ENCODE measurements around the gene ZNF418. TPM values are rescaled to one million over a fixed set of nuclear protein-coding genes. Genes with fewer than 3 reads are reported as not detected.
A peak's percentile ranks its signal among the peaks of the same experiment; 100 is the strongest.
"Not testable (repeated sequence)": the region's sequence is repeated elsewhere in the genome, so short reads cannot be mapped to it uniquely, and the experiment has no call there.

The ZNF418 gene
- total and polyA plus RNA-seq, 2 experiments from 2014 or later = 3.2 to 8.2 TPM

- Histone ChIP-seq H3K36me3 (replicated peaks; ENCODE audit: insufficient read depth, low read depth) (no peaks in the 10 kb centered on the region), H3K27ac (no peak overlapping the region), H2AFZ (no peak overlapping the region)
Measured at GRCh38 chr19:57900311-57900710, 34.9 kb downstream of the ZNF418 start.

GRCh38 chr19:57890706-57891105, 44.5 kb downstream of the ZNF418 start:
- H3K27me3 ChIP-seq; H3K4me2 ChIP-seq; H3K36me3 ChIP-seq (replicated peaks; ENCODE audit: insufficient read depth, low read depth); H4K20me1 ChIP-seq (ENCODE audit: insufficient read depth, poor library complexity, severe bottlenecking); H3K4me1 ChIP-seq (ENCODE audit: insufficient read depth); H3K9me3 ChIP-seq (ENCODE audit: low read depth); H3K9me2 ChIP-seq (replicated peaks; ENCODE audit: insufficient read depth); H2AFZ ChIP-seq; H3K4me3 ChIP-seq: not testable (repeated sequence)
- Histone ChIP-seq H3K79me2 (peaks cover 25% of the 10 kb centered on the region), H3K27ac (peak overlapping the region; percentile 81)
- WGBS (ENCODE audit: low lambda C conversion rate, missing lambda C conversion rate) = 7% methylated on average over 3 of the region's 3 CpGs
- peak; percentile 57 for DNase-seq (ENCODE audit: low spot score)

More at GRCh38 chr19:57900311-57900710, 34.9 kb downstream of the ZNF418 start:
- no peak for DNase-seq (ENCODE audit: low spot score)
- Histone ChIP-seq H3K4me2 (no peak overlapping the region), H3K79me2 (peaks cover 4% of the 10 kb centered on the region), H3K4me3 (no peak overlapping the region), H3K9me2 (replicated peaks; ENCODE audit: insufficient read depth) (no peaks in the 10 kb centered on the region), H3K9me3 (ENCODE audit: low read depth) (no peaks in the 10 kb centered on the region), H4K20me1 (ENCODE audit: insufficient read depth, poor library complexity, severe bottlenecking) (no peaks in the 10 kb centered on the region), H3K27me3 (no peaks in the 10 kb centered on the region), H3K4me1 (ENCODE audit: insufficient read depth) (peaks cover 5% of the 10 kb centered on the region)
- 56% methylated on average over 5 of the region's 5 CpGs for WGBS (ENCODE audit: low lambda C conversion rate, missing lambda C conversion rate)
- no peak for TF ChIP-seq EZH2phosphoT487 (IDR thresholded peaks at IDR 0.05; ENCODE audit: low read depth, severe bottlenecking, unreplicated experiment)
- TF ChIP-seq CTCF (IDR thresholded peaks at IDR 0.05; ENCODE audit: poor library complexity) = no peak
- TF ChIP-seq EZH2 (IDR thresholded peaks at IDR 0.05; ENCODE audit: borderline replicate concordance) = no peak

GRCh38 chr19:57888560-57889231, 46.5 kb downstream of the ZNF418 start, which contains the start of gene ZNF814:
Gene ZNF814 (minus strand): TSS chr19:57889037. CDS start chr19:57888802, 235 bp downstream.
- Histone ChIP-seq H3K4me2 (peak within 1 kb of the TSS; percentile 83), H3K27ac (peak within 1 kb of the TSS; percentile 80), H3K4me3 (peak within 1 kb of the TSS; percentile 59), H2AFZ (peak within 1 kb of the TSS; percentile 68), H3K4me1 (ENCODE audit: insufficient read depth) (peaks cover 5% of the 10 kb centered on the region), H3K36me3 (replicated peaks; ENCODE audit: insufficient read depth, low read depth) (no peaks in the 10 kb centered on the region), H3K9me3 (ENCODE audit: low read depth) (no peaks in the 10 kb centered on the region), H3K9me2 (replicated peaks; ENCODE audit: insufficient read depth) (no peaks in the 10 kb centered on the region), H4K20me1 (ENCODE audit: insufficient read depth, poor library complexity, severe bottlenecking) (no peaks in the 10 kb centered on the region), H3K27me3 (no peaks in the 10 kb centered on the region), H3K79me2 (peaks cover 45% of the 10 kb centered on the region)
- TF ChIP-seq EZH2 (IDR thresholded peaks at IDR 0.05; ENCODE audit: borderline replicate concordance) (no peak), EZH2phosphoT487 (IDR thresholded peaks at IDR 0.05; ENCODE audit: low read depth, severe bottlenecking, unreplicated experiment) (no peak), CTCF (IDR thresholded peaks at IDR 0.05; ENCODE audit: poor library complexity) (peak; percentile 32)
- 5% methylated on average over 43 of the region's 43 CpGs for WGBS (ENCODE audit: low lambda C conversion rate, missing lambda C conversion rate)
- peak; percentile 90 for DNase-seq (ENCODE audit: low spot score)

- Histone ChIP-seq H4K20me1 (ENCODE audit: insufficient read depth, poor library complexity, severe bottlenecking) (no peaks in the 10 kb centered on the region), H3K79me2 (peaks cover 51% of the 10 kb centered on the region), H2AFZ (peak overlapping the region; percentile 68), H3K9me2 (replicated peaks; ENCODE audit: insufficient read depth) (no peaks in the 10 kb centered on the region), H3K4me2 (peak overlapping the region; percentile 83), H3K36me3 (replicated peaks; ENCODE audit: insufficient read depth, low read depth) (no peaks in the 10 kb centered on the region), H3K4me1 (ENCODE audit: insufficient read depth) (peaks cover 5% of the 10 kb centered on the region), H3K9me3 (ENCODE audit: low read depth) (no peaks in the 10 kb centered on the region), H3K27me3 (no peaks in the 10 kb centered on the region), H3K4me3 (peak overlapping the region; percentile 59), H3K27ac (peak overlapping the region; percentile 80)
- no peak for DNase-seq (ENCODE audit: low spot score)
- no peak for TF ChIP-seq CTCF (IDR thresholded peaks at IDR 0.05; ENCODE audit: poor library complexity)
- TF ChIP-seq EZH2phosphoT487 (IDR thresholded peaks at IDR 0.05; ENCODE audit: low read depth, severe bottlenecking, unreplicated experiment) = no peak
- no peak for TF ChIP-seq EZH2 (IDR thresholded peaks at IDR 0.05; ENCODE audit: borderline replicate concordance)
- 5% methylated on average over 8 of the region's 8 CpGs for WGBS (ENCODE audit: low lambda C conversion rate, missing lambda C conversion rate)
Measured at GRCh38 chr19:57888107-57888559, 47.1 kb downstream of the ZNF418 start.
